Hepatocyte (in vitro differentiated cells): Measurements from ENCODE around the gene PCDHA7. TPM values are rescaled to one million over a fixed set of nuclear protein-coding genes. Genes with fewer than 3 reads are reported as not detected.
"Not testable (repeated sequence)": the region's sequence is repeated elsewhere in the genome, so short reads cannot be mapped to it uniquely, and the experiment has no call there.

Source experiments
- DNase-seq: peaks from one replicate; pipeline ENCODE4 v3.0.0-alpha.2; 2016; ENCODE audit warnings: low spot score
- H2AFZ ChIP-seq: fragments of 200-600 bp; sonication (generic); 2 replicates; pipeline ENCODE4 v1.6.0; 2016; ENCODE audit warnings: antibody characterized with exemption, mild to moderate bottlenecking
- H3K27ac ChIP-seq: fragments of 200-600 bp; sonication (generic); 2 replicates; pipeline ENCODE4 v1.5.1; 2016; ENCODE audit warnings: mild to moderate bottlenecking
- H3K27me3 ChIP-seq: fragments of 200-600 bp; sonication (generic); 2 replicates; pipeline ENCODE4 v1.6.1; 2016
- H3K36me3 ChIP-seq: fragments of 200-600 bp; sonication (generic); replicated peaks from 2 replicates; pipeline ENCODE4 v1.5.1; 2016; ENCODE audit warnings: low read depth; ENCODE audit not compliant: insufficient read depth
- H3K4me1 ChIP-seq: fragments of 200-600 bp; sonication (generic); 2 replicates; pipeline ENCODE4 v1.5.1; 2016; ENCODE audit warnings: mild to moderate bottlenecking, moderate library complexity; ENCODE audit not compliant: insufficient read depth
- H3K4me2 ChIP-seq: fragments of 200-600 bp; sonication (generic); 2 replicates; pipeline ENCODE4 v1.6.0; 2016
- H3K4me3 ChIP-seq: fragments of 200-600 bp; sonication (generic); 2 replicates; pipeline ENCODE4 v1.5.1; 2016; ENCODE audit warnings: mild to moderate bottlenecking
- H3K79me2 ChIP-seq: fragments of 200-600 bp; sonication (generic); 2 replicates; pipeline ENCODE4 v1.6.0; 2017; ENCODE audit warnings: mild to moderate bottlenecking
- H3K9me2 ChIP-seq: fragments of 200-600 bp; sonication (generic); replicated peaks from 2 replicates; pipeline ENCODE4 v1.6.0; 2017; ENCODE audit warnings: mild to moderate bottlenecking; ENCODE audit not compliant: insufficient read depth
- H3K9me3 ChIP-seq: fragments of 200-600 bp; sonication (generic); 2 replicates; pipeline ENCODE4 v1.5.1; 2016; ENCODE audit warnings: low read depth, mild to moderate bottlenecking
- H4K20me1 ChIP-seq: fragments of 200-600 bp; sonication (generic); 2 replicates; pipeline ENCODE4 v1.6.0; 2016; ENCODE audit warnings: mild to moderate bottlenecking; ENCODE audit not compliant: insufficient read depth, poor library complexity, severe bottlenecking
- CTCF ChIP-seq: fragments of 200-600 bp; sonication (generic); IDR thresholded peaks from 2 replicates; pipeline ENCODE4 v1.5.1; 2016; ENCODE audit warnings: antibody characterized with exemption, mild to moderate bottlenecking; ENCODE audit not compliant: poor library complexity
- EZH2 ChIP-seq: fragments of 200-600 bp; sonication (generic); IDR thresholded peaks from 2 replicates; pipeline ENCODE4 v1.6.1; 2016; ENCODE audit warnings: antibody characterized with exemption, mild to moderate bottlenecking, borderline replicate concordance
- EZH2phosphoT487 ChIP-seq: fragments of 200-600 bp; sonication (generic); IDR thresholded peaks from one replicate; pipeline ENCODE4 v1.6.1; 2018; ENCODE audit warnings: antibody characterized with exemption, mild to moderate bottlenecking, low read depth, moderate library complexity; ENCODE audit not compliant: unreplicated experiment, severe bottlenecking
- WGBS: methylation state at CpG from one replicate; pipeline ENCODE4 v1.1.6; 2016; ENCODE audit warnings: low lambda C conversion rate; ENCODE audit errors: missing lambda C conversion rate; 5-methylcytosine and 5-hydroxymethylcytosine counted together
- polyA plus RNA-seq: library from polyadenylated mRNA; unstranded; fragments of >200 nt; fragmentation: Nextera tagmentation; extraction: Ambion mirVana; gene quantifications from 2 replicates; pipeline ENCODE4 v1.2.1, GENCODE V29; 2016
- total RNA-seq: library from RNA; depleted of rRNA; stranded (reverse); fragments of >200 nt; gene quantifications from 2 replicates; pipeline ENCODE4 v1.2.3, GENCODE V29; 2014

Gene PCDHA7
- total RNA-seq, result 1.7 and 3.3 TPM in 2 replicates
- 0.11 and 0.95 TPM in 2 replicates for polyA plus RNA-seq

- no peak within 1 kb of the TSS for H2AFZ ChIP-seq
- peaks cover 5% of the 10 kb centered on the region for H3K36me3 ChIP-seq
- no peak within 1 kb of the TSS for H3K27ac ChIP-seq
- no peaks in the 10 kb centered on the region for H3K27me3 ChIP-seq
- TF ChIP-seq EZH2 (no peak), CTCF (no peak), EZH2phosphoT487 (no peak)
- H3K4me3 ChIP-seq, result no peak within 1 kb of the TSS
- WGBS, result 89% methylated on average over 8 of the region's 8 CpGs
- H3K79me2 ChIP-seq, result no peaks in the 10 kb centered on the region
- DNase-seq, result no peak
- peaks cover 26% of the 10 kb centered on the region for H3K9me3 ChIP-seq
- no peaks in the 10 kb centered on the region for H4K20me1 ChIP-seq
- H3K9me2 ChIP-seq, result no peaks in the 10 kb centered on the region
- no peak within 1 kb of the TSS for H3K4me2 ChIP-seq
- no peaks in the 10 kb centered on the region for H3K4me1 ChIP-seq
Measured at GRCh38 chr5:140833993-140834392, at the start of gene PCDHA7. PCDHA7 (plus strand) TSS chr5:140834269; CDS start chr5:140834384, 115 bp downstream.

GRCh38 chr5:140785905-140786686, 48.0 kb upstream of the PCDHA7 start, which contains the start of gene PCDHA1:
PCDHA1 (plus strand) TSS chr5:140786140.
- no peaks in the 10 kb centered on the region for H3K9me2 ChIP-seq
- no peaks in the 10 kb centered on the region for H3K36me3 ChIP-seq
- no peak within 1 kb of the TSS for H2AFZ ChIP-seq
- no peak within 1 kb of the TSS for H3K4me3 ChIP-seq
- peaks cover 5% of the 10 kb centered on the region for H3K9me3 ChIP-seq
- no peaks in the 10 kb centered on the region for H4K20me1 ChIP-seq
- no peaks in the 10 kb centered on the region for H3K27me3 ChIP-seq
- H3K4me2 ChIP-seq, result no peak within 1 kb of the TSS
- no peak within 1 kb of the TSS for H3K27ac ChIP-seq
- DNase-seq, result no peak
- TF ChIP-seq CTCF (no peak), EZH2 (no peak), EZH2phosphoT487 (no peak)
- no peaks in the 10 kb centered on the region for H3K4me1 ChIP-seq
- no peaks in the 10 kb centered on the region for H3K79me2 ChIP-seq
- 88% methylated on average over 29 of the region's 29 CpGs for WGBS

- H3K27me3 ChIP-seq, H3K9me2 ChIP-seq, H3K9me3 ChIP-seq, H3K4me3 ChIP-seq, H2AFZ ChIP-seq, H3K4me1 ChIP-seq, H3K27ac ChIP-seq, H4K20me1 ChIP-seq, H3K4me2 ChIP-seq, H3K36me3 ChIP-seq, DNase-seq, H3K79me2 ChIP-seq: not testable (repeated sequence)
- 98% methylated on average over 44 of the region's 44 CpGs for WGBS
Measured at GRCh38 chr5:140787422-140787821, 46.6 kb upstream of the PCDHA7 start.

- peaks cover 11% of the 10 kb centered on the region for H3K9me3 ChIP-seq
- not testable (repeated sequence) for H3K36me3 ChIP-seq, H3K79me2 ChIP-seq, H4K20me1 ChIP-seq, H3K27me3 ChIP-seq, H3K9me2 ChIP-seq, H3K27ac ChIP-seq, H3K4me2 ChIP-seq, DNase-seq, H2AFZ ChIP-seq, H3K4me3 ChIP-seq, H3K4me1 ChIP-seq
- WGBS, result 98% methylated on average over 61 of the region's 70 CpGs
Measured at GRCh38 chr5:140787849-140788504, 46.1 kb upstream of the PCDHA7 start.
